Transverse colon (tissue), 3 donors: ENCODE data around the gene ZBTB1.

Experiments used
- CTCF ChIP-seq, 5 experiments: fragments of 200-600 bp in 3 of 5; fragments of 450-650 bp in 2 of 5; sonication (generic) in 3 of 5; IDR thresholded peaks; 1 replicate in 2 of 5; 2 replicates in 3 of 5; pipeline ENCODE4 v1.5.1; 2016 to 2017; ENCODE audit warnings: antibody characterized with exemption in 5 of 5, inconsistent platforms in 3 of 5, mild to moderate bottlenecking in 2 of 5, moderate library complexity in 1 of 5
- POLR2A ChIP-seq: fragments of 450-650 bp; IDR thresholded peaks from one replicate; pipeline ENCODE4 v1.6.1; 2016; ENCODE audit warnings: antibody characterized with exemption, mild to moderate bottlenecking, moderate library complexity

GRCh38 chr14:64464651-64465050 is 39.9 kb upstream of the ZBTB1 start:
- TF ChIP-seq CTCF (IDR thresholded peaks at IDR 0.05) (no peak), POLR2A (no peak)
